ENCODE results near the gene RNF150.

- TF ChIP-seq CTCF (IDR thresholded peaks at IDR 0.05) (no peak), POLR2A (IDR thresholded peaks at IDR 0.05) (no peak)
Measured at GRCh38 chr4:140833280-140833679, 300.0 kb downstream of the RNF150 start.

Measured in adrenal gland (tissue), 5 donors.